IMR-90 (cell line): ENCODE results near the gene NIPA2.

Source experiments
- CTCF ChIP-seq: conservative IDR thresholded peaks from 2 replicates; pipeline ENCODE4 v1.5.1; 2012; ENCODE audit warnings: mild to moderate bottlenecking, low read depth, low read length, improper control_type of control experiment
- POLR2A ChIP-seq: IDR thresholded peaks from 2 replicates; pipeline ENCODE4 v1.6.1; 2012; ENCODE audit warnings: mild to moderate bottlenecking, low read depth, low read length

DNA sequence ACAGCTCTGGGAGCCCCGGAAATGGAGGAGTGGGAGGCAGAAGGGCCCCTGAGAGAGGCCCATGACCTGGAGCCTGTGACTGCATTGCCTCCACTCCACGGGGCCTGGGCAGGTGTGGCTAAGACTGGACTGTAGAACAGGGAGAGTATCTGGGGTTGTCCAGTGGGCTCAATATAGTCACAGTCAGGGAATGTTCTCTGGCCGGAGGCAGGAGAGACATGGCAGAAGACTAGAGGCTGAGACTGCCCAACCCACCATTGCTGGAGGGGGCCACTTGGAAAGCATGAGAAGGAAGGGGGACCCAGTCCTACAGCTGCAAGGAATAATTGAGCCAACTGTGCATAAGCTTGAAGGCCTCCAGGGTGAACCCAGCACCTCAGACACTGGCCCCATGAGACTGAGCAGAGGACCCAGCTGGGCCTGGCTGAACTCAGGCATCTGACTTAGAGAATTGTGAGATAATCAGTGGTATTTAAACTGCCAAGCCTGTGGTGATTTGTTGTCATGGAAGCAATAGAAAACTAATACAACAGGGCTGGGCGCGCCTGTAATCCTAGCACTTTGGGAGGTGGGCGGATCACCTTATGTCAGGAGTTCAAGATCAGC lies 33.1 kb downstream of the NIPA2 start:
- TF ChIP-seq POLR2A (no peak), CTCF (no peak)
